HepG2 (cell line): ENCODE results near the gene MARCHF6. TPM values are rescaled to one million over a fixed set of nuclear protein-coding genes. Genes with fewer than 3 reads are reported as not detected.

Experiments
- ATAC-seq: fragments of 200-7000 bp; cut with Tn5 transposase; 3 replicates; pipeline ENCODE4 v1.9.1; 2020; ENCODE audit warnings: mild to moderate bottlenecking, moderate library complexity
- BruUV-seq: library from RNA; stranded (reverse); fragments of 400-500 nt; replicated peaks from 2 replicates; lab custom pipeline; 2021; lab: Mats Ljungman, UMichigan
- CTCF ChIA-PET: fragments of 300-600 bp; formaldehyde crosslinking; extraction: SDS; loops from one replicate; lab custom pipeline; 2021; ENCODE audit warnings: low total read pairs, inconsistent platforms, low intra/inter-chr PET ratio; lab: Yijun Ruan, JAX
- POLR2A ChIA-PET: fragments of 350-600 bp; sonication (Branson Sonifier 250); formaldehyde crosslinking; loops from one replicate; lab custom pipeline; 2020; ENCODE audit warnings: antibody characterized with exemption, inconsistent platforms; lab: Yijun Ruan, JAX
- DNase-seq: peaks from one replicate; pipeline ENCODE4 v3.0.0-alpha.2; 2015; ENCODE audit warnings: low spot score
- FAIRE-seq: peaks from 3 replicates; lab custom pipeline; 2011; peaks lifted over from hg19 to GRCh38; lab: Jason Lieb, UNC
- H2AFZ ChIP-seq: one replicate; pipeline ENCODE4 v1.6.1; 2011; ENCODE audit warnings: low read length, inconsistent platforms
- H3K27ac ChIP-seq: fragments of 300-600 bp; 3 replicates; pipeline ENCODE4 v1.8.0; 2011; ENCODE audit warnings: mixed run types, mild to moderate bottlenecking, mixed read lengths, low read length, inconsistent platforms; ENCODE audit not compliant: insufficient read depth; ENCODE audit errors: extremely low read length
- H3K27me3 ChIP-seq, 2 experiments: fragments of 200-600 bp in 1 of 2; 2 replicates in 1 of 2; 3 replicates in 1 of 2; pipeline versions ENCODE4 v1.6.0 to v1.8.0; 2011; ENCODE audit warnings: low read length in 2 of 2, mild to moderate bottlenecking in 2 of 2, moderate library complexity in 2 of 2, inconsistent platforms in 1 of 2; ENCODE audit not compliant: insufficient read depth in 2 of 2, control insufficient read depth in 1 of 2
- H3K36me3 ChIP-seq, 2 experiments: fragments of 200-600 bp in 1 of 2; replicated peaks in 1 of 2; 2 replicates in 1 of 2; 3 replicates in 1 of 2; pipeline versions ENCODE4 v1.5.1 to v1.8.0; 2011; ENCODE audit warnings: low read length in 2 of 2, inconsistent platforms in 1 of 2; ENCODE audit not compliant: insufficient read depth in 2 of 2, control insufficient read depth in 1 of 2
- H3K4me1 ChIP-seq: 2 replicates; pipeline ENCODE4 v1.5.1; 2012; ENCODE audit warnings: low read length, inconsistent platforms; ENCODE audit not compliant: insufficient read depth
- H3K4me2 ChIP-seq: 2 replicates; pipeline ENCODE4 v1.6.0; 2011; ENCODE audit warnings: low read depth, low read length, inconsistent platforms
- H3K4me3 ChIP-seq, 3 experiments: fragments of 200-600 bp in 1 of 3; sonication (generic), shearing (Covaris generic) in 1 of 3; replicated peaks in 1 of 3; 2 replicates each; pipeline ENCODE4 v1.5.1; 2011 to 2016; ENCODE audit warnings: low read length in 3 of 3, inconsistent platforms in 2 of 3, low read depth in 2 of 3, mild to moderate bottlenecking in 2 of 3, control low read depth in 1 of 3, mixed read lengths in 1 of 3; ENCODE audit not compliant: insufficient read depth in 1 of 3
- H3K79me2 ChIP-seq: one replicate; pipeline ENCODE4 v1.6.1; 2011; ENCODE audit warnings: low read length, inconsistent platforms; ENCODE audit not compliant: insufficient read depth
- H3K9ac ChIP-seq: 2 replicates; pipeline ENCODE4 v1.6.0; 2011; ENCODE audit warnings: mild to moderate bottlenecking, low read depth, low read length, inconsistent platforms; ENCODE audit not compliant: insufficient read depth
- H3K9me3 ChIP-seq: 2 replicates; pipeline ENCODE4 v1.5.1; 2012; ENCODE audit warnings: mild to moderate bottlenecking, low read length
- H4K20me1 ChIP-seq: 2 replicates; pipeline ENCODE4 v1.6.0; 2011; ENCODE audit warnings: inconsistent platforms, mild to moderate bottlenecking, low read length, moderate library complexity; ENCODE audit not compliant: insufficient read depth
- AGO1 ChIP-seq: fragments of 200-400 bp; formaldehyde crosslinking; IDR thresholded peaks from 2 replicates; pipeline ENCODE4 v1.6.1; 2017; ENCODE audit warnings: mild to moderate bottlenecking, low read depth, low read length, moderate library complexity; ENCODE audit not compliant: poor library complexity, severe bottlenecking
- CBX5 ChIP-seq: sonication (generic); formaldehyde crosslinking; IDR thresholded peaks from 2 replicates; pipeline ENCODE4 v1.4.0; 2020; ENCODE audit warnings: missing genetic modification reagents, borderline replicate concordance
- CEBPG ChIP-seq: IDR thresholded peaks from 2 replicates; pipeline ENCODE4 v1.6.1; 2016
- CENPT ChIP-seq: sonication (generic); formaldehyde crosslinking; IDR thresholded peaks from 2 replicates; pipeline ENCODE4 v1.8.0; 2022; ENCODE audit warnings: low read depth, mild to moderate bottlenecking, moderate library complexity, missing genetic modification reagents
- DBP ChIP-seq: sonication (generic); formaldehyde crosslinking; IDR thresholded peaks from 2 replicates; pipeline ENCODE4 v1.4.0; 2020; ENCODE audit warnings: missing genetic modification reagents; ENCODE audit errors: not compliant biosample characterization
- RARG ChIP-seq: sonication (generic); formaldehyde crosslinking; IDR thresholded peaks from 2 replicates; pipeline ENCODE4 v1.4.0; 2020; ENCODE audit warnings: low read depth, mild to moderate bottlenecking, missing genetic modification reagents
- REL ChIP-seq: sonication (generic); formaldehyde crosslinking; conservative IDR thresholded peaks from 2 replicates; pipeline ENCODE4 v1.8.0; 2022; ENCODE audit warnings: mild to moderate bottlenecking, missing genetic modification reagents, moderate library complexity
- RXRB ChIP-seq: IDR thresholded peaks from 2 replicates; pipeline ENCODE4 v1.6.1; 2016; ENCODE audit warnings: borderline replicate concordance, missing genetic modification reagents, missing compliant biosample characterization
- ZNF777 ChIP-seq: sonication (generic); formaldehyde crosslinking; IDR thresholded peaks from 2 replicates; pipeline ENCODE4 v1.4.0; 2020; ENCODE audit warnings: missing genetic modification reagents
- ZNF879 ChIP-seq: sonication (generic); formaldehyde crosslinking; IDR thresholded peaks from 2 replicates; pipeline ENCODE4 v1.8.1; 2023; ENCODE audit warnings: missing genetic modification reagents
- ZSCAN30 ChIP-seq: sonication (generic); formaldehyde crosslinking; IDR thresholded peaks from 2 replicates; pipeline ENCODE4 v1.5.0; 2020; ENCODE audit warnings: mild to moderate bottlenecking, missing genetic modification reagents
- WGBS: methylation state at CpG from one replicate; pipeline ENCODE4 v1.1.6; 2017; ENCODE audit warnings: low lambda C conversion rate; 5-methylcytosine and 5-hydroxymethylcytosine counted together
- in situ Hi-C: cut with HindIII; loops from 2 replicates; pipeline ENCODE4 v1.10.0; 2017; ENCODE audit warnings: low pct_unique_long_range_greater_than_20kb; ENCODE audit not compliant: extremely low pct_ligation_motif_present
- intact Hi-C: fragments of 100-400 bp; cut with micrococcal nuclease; formaldehyde crosslinking; loops from one replicate; pipeline ENCODE4 v1.10.0; 2022; ENCODE audit not compliant: unreplicated experiment
- polyA plus RNA-seq, 8 experiments: library from polyadenylated mRNA; depleted of rRNA in 3 of 8; stranded (reverse) in 7 of 8; unstranded in 1 of 8; fragments of >200 nt; fragmentation: Illumina TruSeq in 4 of 8; extraction: Trizol in 4 of 8; gene quantifications; 2 replicates each; pipeline versions ENCODE4 v1.2.1 to v1.2.3, GENCODE V29; 2011 to 2016; ENCODE audit warnings: low read depth in 4 of 8, missing spikeins in 1 of 8, mixed read lengths in 1 of 8; ENCODE audit not compliant: insufficient read depth in 1 of 8
- total RNA-seq, 5 experiments: library from RNA; depleted of rRNA; stranded (reverse); fragments of >200 nt; fragmentation: Illumina TruSeq; extraction: Trizol; gene quantifications; 2 replicates each; pipeline ENCODE4 v1.2.3, GENCODE V29; 2016; ENCODE audit warnings: low read depth in 1 of 5
- TF ChIP-seq, protein P1 (sequence below): sonication (generic); formaldehyde crosslinking; IDR thresholded peaks from 2 replicates; pipeline ENCODE4 v1.8.0; 2022; ENCODE audit warnings: mild to moderate bottlenecking, missing genetic modification reagents, moderate library complexity
- TF ChIP-seq, protein P2 (sequence below): sonication (generic); formaldehyde crosslinking; IDR thresholded peaks from 2 replicates; pipeline ENCODE4 v1.4.0; 2020; ENCODE audit warnings: mild to moderate bottlenecking, missing genetic modification reagents
- TF ChIP-seq, protein P3 (sequence below): sonication (generic); formaldehyde crosslinking; conservative IDR thresholded peaks from 2 replicates; pipeline ENCODE4 v1.8.1; 2023; ENCODE audit warnings: missing genetic modification reagents

The MARCHF6 gene
- total and polyA plus RNA-seq, 2 of the 13 experiments (the other 11 are each of a cell fraction or from before 2014, with no cell fraction given): 48.6 to 107 TPM

DNA sequence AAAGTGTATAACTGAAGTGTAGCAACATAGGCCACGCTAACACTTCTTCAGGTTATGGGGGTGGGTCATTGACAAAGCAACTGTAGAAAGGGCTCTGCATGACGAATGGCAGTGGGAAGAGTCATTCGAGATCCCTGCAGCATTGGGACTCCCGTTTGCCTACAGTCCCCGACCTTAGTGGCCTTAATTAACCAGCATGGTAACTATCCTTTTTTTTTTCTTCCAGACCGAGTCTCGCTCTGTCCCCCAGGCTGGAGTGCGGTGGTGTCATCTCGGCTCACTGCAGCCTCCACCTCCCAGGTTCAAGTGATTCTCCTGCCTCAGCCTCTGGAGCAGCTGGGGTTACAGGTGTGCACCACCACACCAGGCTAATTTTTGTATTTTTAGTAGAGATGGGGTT lies 31.6 kb upstream of the MARCHF6 start:
- Histone ChIP-seq H3K27me3 (peaks cover 0 to 2% of the 10 kb centered on the region in 2 experiments; a peak in 1 of 5 replicates), H3K27ac (no peak overlapping the region), H3K79me2 (no peaks in the 10 kb centered on the region), H2AFZ (no peak overlapping the region), H3K4me2 (no peak overlapping the region), H4K20me1 (no peaks in the 10 kb centered on the region), H3K9ac (no peak overlapping the region), H3K9me3 (no peaks in the 10 kb centered on the region), H3K4me3 (no peak overlapping the region), H3K4me1 (peaks cover 18% of the 10 kb centered on the region), H3K36me3 (no peaks in the 10 kb centered on the region)
- ChIA-PET POLR2A (no interaction called here), CTCF (no interaction called here)
- TF ChIP-seq ZSCAN30 (no peak), CENPT (no peak), REL (CRISPR knock-in tag) (no peak), DBP (CRISPR knock-in tag) (no peak), CBX5 (CRISPR knock-in tag) (no peak), CEBPG (CRISPR knock-in tag) (no peak), AGO1 (no peak), ZNF879 (no peak), RXRB (no peak), RARG (CRISPR knock-in tag) (no peak), ZNF777 (CRISPR knock-in tag) (no peak)
- TF ChIP-seq, protein P1, sequence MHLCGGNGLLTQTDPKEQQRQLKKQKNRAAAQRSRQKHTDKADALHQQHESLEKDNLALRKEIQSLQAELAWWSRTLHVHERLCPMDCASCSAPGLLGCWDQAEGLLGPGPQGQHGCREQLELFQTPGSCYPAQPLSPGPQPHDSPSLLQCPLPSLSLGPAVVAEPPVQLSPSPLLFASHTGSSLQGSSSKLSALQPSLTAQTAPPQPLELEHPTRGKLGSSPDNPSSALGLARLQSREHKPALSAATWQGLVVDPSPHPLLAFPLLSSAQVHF (CRISPR knock-in tag): no peak
- TF ChIP-seq, protein P2, sequence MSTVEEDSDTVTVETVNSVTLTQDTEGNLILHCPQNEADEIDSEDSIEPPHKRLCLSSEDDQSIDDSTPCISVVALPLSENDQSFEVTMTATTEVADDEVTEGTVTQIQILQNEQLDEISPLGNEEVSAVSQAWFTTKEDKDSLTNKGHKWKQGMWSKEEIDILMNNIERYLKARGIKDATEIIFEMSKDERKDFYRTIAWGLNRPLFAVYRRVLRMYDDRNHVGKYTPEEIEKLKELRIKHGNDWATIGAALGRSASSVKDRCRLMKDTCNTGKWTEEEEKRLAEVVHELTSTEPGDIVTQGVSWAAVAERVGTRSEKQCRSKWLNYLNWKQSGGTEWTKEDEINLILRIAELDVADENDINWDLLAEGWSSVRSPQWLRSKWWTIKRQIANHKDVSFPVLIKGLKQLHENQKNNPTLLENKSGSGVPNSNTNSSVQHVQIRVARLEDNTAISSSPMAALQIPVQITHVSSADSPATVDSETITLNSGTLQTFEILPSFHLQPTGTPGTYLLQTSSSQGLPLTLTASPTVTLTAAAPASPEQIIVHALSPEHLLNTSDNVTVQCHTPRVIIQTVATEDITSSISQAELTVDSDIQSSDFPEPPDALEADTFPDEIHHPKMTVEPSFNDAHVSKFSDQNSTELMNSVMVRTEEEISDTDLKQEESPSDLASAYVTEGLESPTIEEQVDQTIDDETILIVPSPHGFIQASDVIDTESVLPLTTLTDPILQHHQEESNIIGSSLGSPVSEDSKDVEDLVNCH (CRISPR knock-in tag): no peak
- TF ChIP-seq, protein P3, sequence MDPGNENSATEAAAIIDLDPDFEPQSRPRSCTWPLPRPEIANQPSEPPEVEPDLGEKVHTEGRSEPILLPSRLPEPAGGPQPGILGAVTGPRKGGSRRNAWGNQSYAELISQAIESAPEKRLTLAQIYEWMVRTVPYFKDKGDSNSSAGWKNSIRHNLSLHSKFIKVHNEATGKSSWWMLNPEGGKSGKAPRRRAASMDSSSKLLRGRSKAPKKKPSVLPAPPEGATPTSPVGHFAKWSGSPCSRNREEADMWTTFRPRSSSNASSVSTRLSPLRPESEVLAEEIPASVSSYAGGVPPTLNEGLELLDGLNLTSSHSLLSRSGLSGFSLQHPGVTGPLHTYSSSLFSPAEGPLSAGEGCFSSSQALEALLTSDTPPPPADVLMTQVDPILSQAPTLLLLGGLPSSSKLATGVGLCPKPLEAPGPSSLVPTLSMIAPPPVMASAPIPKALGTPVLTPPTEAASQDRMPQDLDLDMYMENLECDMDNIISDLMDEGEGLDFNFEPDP (CRISPR knock-in tag): no peak
- WGBS: 69% methylated on average over 9 of the region's 9 CpGs
- ATAC-seq (no peak), FAIRE-seq (no peak), DNase-seq (no peak)
- BruUV-seq: no TSS peak
- in situ Hi-C loops (no loop called here), intact Hi-C loops (no loop called here)
